Measurements from ENCODE around the gene UNC5A.

- TF ChIP-seq CTCF (conservative IDR thresholded peaks at IDR 0.05) (no peak), ZFX (IDR thresholded peaks at IDR 0.05) (no peak)
These were observed 112.5 kb downstream of the UNC5A start for GRCh38 chr5:176922817-176923216.

Measured in C4-2B (cell line).